ENCODE data around the gene GLCE.

GRCh38 chr15:69271217-69271616 lies 110.8 kb downstream of the GLCE start:
- TF ChIP-seq CTCF (IDR thresholded peaks at IDR 0.05; ENCODE audit: low read length) (no peak), EZH2 (IDR thresholded peaks at IDR 0.05; ENCODE audit: borderline replicate concordance, low read length) (no peak)
